HCT116 (cell line): ENCODE measurements around the gene TTR. TPM values are rescaled to one million over a fixed set of nuclear protein-coding genes. Genes with fewer than 3 reads are reported as not detected.

Experiments used
- ATAC-seq: fragments of 200-7000 bp; cut with Tn5 transposase; 2 replicates; pipeline ENCODE4 v1.9.1; 2020; ENCODE audit warnings: mild to moderate bottlenecking, moderate library complexity
- BruUV-seq: library from RNA; stranded (reverse); fragments of 400-500 nt; replicated peaks from 2 replicates; lab custom pipeline; 2021; lab: Mats Ljungman, UMichigan
- CTCF ChIA-PET: fragments of 300-600 bp; sonication (Branson Sonifier 250); formaldehyde crosslinking; loops from one replicate; lab custom pipeline; 2021; ENCODE audit warnings: antibody characterized with exemption; lab: Charles Lee
- POLR2A ChIA-PET: fragments of 300-600, 350-600 bp; sonication (Branson Sonifier 250); formaldehyde crosslinking; loops from one replicate; lab custom pipeline; 2021; ENCODE audit warnings: antibody characterized with exemption; lab: Charles Lee
- RAD21 ChIA-PET, 2 experiments: fragments of 300-600 bp; sonication (Branson Sonifier 250); formaldehyde crosslinking; loops; one replicate each; lab custom pipeline; 2023; ENCODE audit warnings: low total read pairs in 2 of 2; ENCODE audit not compliant: uncharacterized antibody in 2 of 2, unreplicated experiment in 2 of 2, low non-redundant PET in 1 of 2; lab: Charles Lee
- DNase-seq: peaks from one replicate; pipeline ENCODE4 v3.0.0-alpha.2; 2010; ENCODE audit warnings: low read depth, low spot score
- H2AFZ ChIP-seq: fragments of 200-600 bp; shearing (Covaris generic), sonication (generic); 2 replicates; pipeline ENCODE4 v1.6.1; 2017; ENCODE audit warnings: low read depth, mixed run types, mixed read lengths, antibody characterized with exemption, low read length; ENCODE audit not compliant: poor library complexity, severe bottlenecking
- H3K27ac ChIP-seq: 2 replicates; pipeline ENCODE4 v1.5.1; 2012; ENCODE audit warnings: low read depth, low read length
- H3K27me3 ChIP-seq: fragments of 200-600 bp; sonication (generic); 2 replicates; pipeline ENCODE4 v1.6.1; 2016; ENCODE audit warnings: mixed run types, low read length, mixed read lengths; ENCODE audit not compliant: insufficient read depth
- H3K36me3 ChIP-seq, 2 experiments: fragments of 200-500 bp in 1 of 2; fragments of 200-600 bp in 1 of 2; sonication (Bioruptor generic) in 1 of 2; sonication (generic) in 1 of 2; 2 replicates each; pipeline versions ENCODE4 v1.5.1 to v1.6.1; 2014 to 2016; ENCODE audit warnings: low read length in 2 of 2, inconsistent platforms in 1 of 2, mixed read lengths in 1 of 2, mixed run types in 1 of 2; ENCODE audit not compliant: insufficient read depth in 2 of 2, control insufficient read depth in 1 of 2
- H3K4me1 ChIP-seq, 2 experiments: fragments of 200-600 bp in 1 of 2; sonication (generic) in 1 of 2; 2 replicates each; pipeline versions ENCODE4 v1.5.1 to v1.6.1; 2012 to 2017; ENCODE audit warnings: low read length in 2 of 2, inconsistent platforms in 1 of 2, mild to moderate bottlenecking in 1 of 2, mixed read lengths in 1 of 2, mixed run types in 1 of 2, moderate library complexity in 1 of 2; ENCODE audit not compliant: insufficient read depth in 2 of 2, control insufficient read depth in 1 of 2
- H3K4me2 ChIP-seq: fragments of 200-600 bp; sonication (generic); 2 replicates; pipeline ENCODE4 v1.6.1; 2017; ENCODE audit warnings: mixed run types, low read length, mixed read lengths
- H3K4me3 ChIP-seq, 2 experiments: fragments of 200-600 bp in 1 of 2; sonication (generic) in 1 of 2; replicated peaks in 1 of 2; 2 replicates each; pipeline ENCODE4 v1.5.1; 2011 to 2016; ENCODE audit warnings: low read length in 2 of 2, control low read depth in 1 of 2, low read depth in 1 of 2, mild to moderate bottlenecking in 1 of 2, mixed read lengths in 1 of 2, mixed run types in 1 of 2
- H3K79me2 ChIP-seq: fragments of 200-600 bp; sonication (generic); 2 replicates; pipeline ENCODE4 v1.6.1; 2017; ENCODE audit warnings: mild to moderate bottlenecking, mixed run types, low read length, moderate library complexity, mixed read lengths; ENCODE audit not compliant: insufficient read depth
- H3K9ac ChIP-seq: fragments of 200-600 bp; sonication (generic); 2 replicates; pipeline ENCODE4 v1.6.1; 2016; ENCODE audit warnings: low read length, mixed read lengths
- H3K9me2 ChIP-seq: fragments of 200-600 bp; sonication (generic), shearing (Covaris generic); 2 replicates; pipeline ENCODE4 v1.6.1; 2017; ENCODE audit warnings: mixed run types, mild to moderate bottlenecking, moderate library complexity; ENCODE audit not compliant: insufficient read depth
- H3K9me3 ChIP-seq, 2 experiments: fragments of 200-500 bp in 1 of 2; fragments of 200-600 bp in 1 of 2; sonication (Bioruptor generic) in 1 of 2; sonication (generic) in 1 of 2; 2 replicates each; pipeline ENCODE4 v1.6.1; 2014 to 2017; ENCODE audit warnings: low read length in 2 of 2, mixed read lengths in 2 of 2, inconsistent platforms in 1 of 2, low read depth in 1 of 2, mild to moderate bottlenecking in 1 of 2, mixed run types in 1 of 2, moderate library complexity in 1 of 2; ENCODE audit not compliant: control insufficient read depth in 1 of 2, insufficient read depth in 1 of 2
- H4K20me1 ChIP-seq: fragments of 200-600 bp; sonication (generic), shearing (Covaris generic); 2 replicates; pipeline ENCODE4 v1.6.1; 2017; ENCODE audit warnings: mixed run types, mild to moderate bottlenecking, moderate library complexity; ENCODE audit not compliant: insufficient read depth
- CBX3 ChIP-seq: IDR thresholded peaks from 2 replicates; pipeline ENCODE4 v1.6.1; 2012; ENCODE audit warnings: low read depth
- CEBPB ChIP-seq: IDR thresholded peaks from 2 replicates; pipeline ENCODE4 v1.6.1; 2012; ENCODE audit warnings: low read depth
- EGR1 ChIP-seq: IDR thresholded peaks from 2 replicates; pipeline ENCODE4 v1.6.1; 2012; ENCODE audit warnings: low read depth
- ELF1 ChIP-seq: IDR thresholded peaks from 2 replicates; pipeline ENCODE4 v1.6.1; 2012; ENCODE audit warnings: low read depth, borderline replicate concordance
- EZH2 ChIP-seq: fragments of 200-600 bp; sonication (generic); IDR thresholded peaks from 2 replicates; pipeline ENCODE4 v1.6.1; 2017; ENCODE audit warnings: antibody characterized with exemption, mixed run types
- EZH2phosphoT487 ChIP-seq: fragments of 200-600 bp; IDR thresholded peaks from 2 replicates; pipeline ENCODE4 v1.6.1; 2018; ENCODE audit warnings: antibody characterized with exemption, borderline replicate concordance
- JUND ChIP-seq: IDR thresholded peaks from 2 replicates; pipeline ENCODE4 v1.6.1; 2012
- POLR2A ChIP-seq: IDR thresholded peaks from 2 replicates; pipeline ENCODE4 v1.7.0; 2011; ENCODE audit warnings: borderline replicate concordance; ENCODE audit not compliant: insufficient read depth, insufficient read length; ENCODE audit errors: extremely low read depth
- POLR2AphosphoS5 ChIP-seq: IDR thresholded peaks from 2 replicates; pipeline ENCODE4 v1.6.1; 2011; ENCODE audit warnings: mild to moderate bottlenecking, low read depth, low read length, moderate library complexity
- RAD21 ChIP-seq: IDR thresholded peaks from 2 replicates; pipeline ENCODE4 v1.6.1; 2012; ENCODE audit warnings: low read depth, mild to moderate bottlenecking
- SP1 ChIP-seq: IDR thresholded peaks from 2 replicates; pipeline ENCODE4 v1.6.1; 2012; ENCODE audit warnings: low read depth
- TCF7L2 ChIP-seq: IDR thresholded peaks from 2 replicates; pipeline ENCODE4 v1.7.0; 2011; ENCODE audit warnings: borderline replicate concordance, inconsistent platforms; ENCODE audit not compliant: insufficient read depth, insufficient read length; ENCODE audit errors: extremely low read depth
- YY1 ChIP-seq: IDR thresholded peaks from 2 replicates; pipeline ENCODE4 v1.6.1; 2011; ENCODE audit warnings: low read length, low read depth, moderate library complexity, mild to moderate bottlenecking; ENCODE audit not compliant: insufficient replicate concordance; ENCODE audit errors: extremely low read depth
- ZFX ChIP-seq: fragments of 450-650 bp; IDR thresholded peaks from 2 replicates; pipeline ENCODE4 v1.6.1; 2017
- ZNF274 ChIP-seq: fragments of 200-500 bp; sonication (Bioruptor generic); IDR thresholded peaks from 2 replicates; pipeline ENCODE4 v1.6.1; 2014; ENCODE audit warnings: mild to moderate bottlenecking, low read depth, low read length, inconsistent platforms
- intact Hi-C: fragments of 100-400 bp; cut with micrococcal nuclease; formaldehyde crosslinking; loops from 2 replicates; pipeline ENCODE4 v1.10.0; 2022
- total RNA-seq: library from RNA; stranded (reverse); gene quantifications from one replicate; pipeline ENCODE4 v1.2.1, GENCODE V29; 2021; ENCODE audit not compliant: unreplicated experiment
- TF ChIP-seq, protein P1 (sequence below): IDR thresholded peaks from 2 replicates; pipeline ENCODE4 v1.6.1; 2011; ENCODE audit warnings: mild to moderate bottlenecking, low read length, moderate library complexity; ENCODE audit not compliant: insufficient replicate concordance; ENCODE audit errors: extremely low read depth
- TF ChIP-seq, protein P2 (sequence below): IDR thresholded peaks from 2 replicates; pipeline ENCODE4 v1.6.1; 2012
- TF ChIP-seq, protein P3 (sequence below): IDR thresholded peaks from 2 replicates; pipeline ENCODE4 v1.6.1; 2012

TTR gene
- total RNA-seq, 1 experiment from 2014 or later, result 1.2 TPM

DNA sequence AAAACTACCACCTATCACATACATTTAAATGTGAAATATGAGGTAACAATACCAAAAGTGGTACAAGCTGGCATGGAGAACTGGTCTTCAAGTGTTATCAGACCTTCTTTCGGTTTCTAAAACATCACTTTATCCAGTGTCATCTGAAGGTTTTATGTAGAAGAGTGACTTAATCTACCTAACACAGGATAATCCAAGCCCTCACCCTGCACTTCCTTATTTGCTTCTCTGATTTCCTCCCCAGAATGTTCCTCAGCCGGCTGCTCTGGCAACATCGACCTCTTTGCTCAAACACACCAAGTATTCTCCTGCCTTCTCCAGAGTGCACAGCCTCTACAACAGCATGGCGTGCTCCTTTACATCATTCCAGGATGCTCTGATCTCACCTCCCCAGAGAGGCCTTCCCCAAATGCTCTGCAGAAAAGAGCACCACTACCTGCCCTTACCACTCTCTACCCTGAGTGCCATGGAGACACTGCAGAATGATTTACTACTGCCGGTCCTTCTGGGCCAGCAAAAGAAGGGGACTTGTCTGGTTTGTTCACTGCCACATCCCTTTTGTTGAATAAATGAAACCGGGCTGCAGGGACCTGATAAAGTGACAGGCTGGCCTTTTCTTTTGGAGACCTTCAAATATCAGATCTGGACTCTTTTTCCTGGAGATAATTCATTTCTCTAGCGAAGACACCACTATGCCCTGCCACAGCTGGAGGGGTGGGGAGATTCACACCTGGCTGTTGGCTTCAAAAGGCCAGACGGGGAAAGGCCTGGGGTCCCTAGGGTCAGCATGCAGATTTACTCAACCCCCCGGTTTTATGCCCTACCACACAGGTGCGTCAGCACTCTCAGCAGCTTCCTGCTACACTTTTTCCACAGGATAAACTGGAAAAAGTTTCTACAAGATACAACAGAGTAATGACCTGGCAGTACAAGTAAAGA, 42.0 kb downstream of the TTR start:
- CTCF ChIA-PET, result no interaction called here
- POLR2A ChIA-PET, result no interaction called here
- no peaks in the 10 kb centered on the region for H3K4me1 ChIP-seq
- no peaks in the 10 kb centered on the region for H3K9me3 ChIP-seq
- no peaks in the 10 kb centered on the region for H4K20me1 ChIP-seq
- no peaks in the 10 kb centered on the region for H3K79me2 ChIP-seq
- TF ChIP-seq ELF1, result no peak
- no peak for TF ChIP-seq TCF7L2
- no peak for TF ChIP-seq SP1
- TF ChIP-seq POLR2AphosphoS5, result no peak
- TF ChIP-seq CEBPB, result no peak
- TF ChIP-seq EZH2, result no peak
- no peak for TF ChIP-seq EGR1
- no peak for TF ChIP-seq JUND
- TF ChIP-seq, protein P1, sequence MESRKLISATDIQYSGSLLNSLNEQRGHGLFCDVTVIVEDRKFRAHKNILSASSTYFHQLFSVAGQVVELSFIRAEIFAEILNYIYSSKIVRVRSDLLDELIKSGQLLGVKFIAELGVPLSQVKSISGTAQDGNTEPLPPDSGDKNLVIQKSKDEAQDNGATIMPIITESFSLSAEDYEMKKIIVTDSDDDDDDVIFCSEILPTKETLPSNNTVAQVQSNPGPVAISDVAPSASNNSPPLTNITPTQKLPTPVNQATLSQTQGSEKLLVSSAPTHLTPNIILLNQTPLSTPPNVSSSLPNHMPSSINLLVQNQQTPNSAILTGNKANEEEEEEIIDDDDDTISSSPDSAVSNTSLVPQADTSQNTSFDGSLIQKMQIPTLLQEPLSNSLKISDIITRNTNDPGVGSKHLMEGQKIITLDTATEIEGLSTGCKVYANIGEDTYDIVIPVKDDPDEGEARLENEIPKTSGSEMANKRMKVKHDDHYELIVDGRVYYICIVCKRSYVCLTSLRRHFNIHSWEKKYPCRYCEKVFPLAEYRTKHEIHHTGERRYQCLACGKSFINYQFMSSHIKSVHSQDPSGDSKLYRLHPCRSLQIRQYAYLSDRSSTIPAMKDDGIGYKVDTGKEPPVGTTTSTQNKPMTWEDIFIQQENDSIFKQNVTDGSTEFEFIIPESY, result no peak
- no peak for TF ChIP-seq CBX3
- no peak for TF ChIP-seq POLR2A
- TF ChIP-seq YY1, result no peak
- TF ChIP-seq, protein P2, sequence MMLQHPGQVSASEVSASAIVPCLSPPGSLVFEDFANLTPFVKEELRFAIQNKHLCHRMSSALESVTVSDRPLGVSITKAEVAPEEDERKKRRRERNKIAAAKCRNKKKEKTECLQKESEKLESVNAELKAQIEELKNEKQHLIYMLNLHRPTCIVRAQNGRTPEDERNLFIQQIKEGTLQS, result no peak
- TF ChIP-seq, protein P3, sequence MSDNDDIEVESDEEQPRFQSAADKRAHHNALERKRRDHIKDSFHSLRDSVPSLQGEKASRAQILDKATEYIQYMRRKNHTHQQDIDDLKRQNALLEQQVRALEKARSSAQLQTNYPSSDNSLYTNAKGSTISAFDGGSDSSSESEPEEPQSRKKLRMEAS, result no peak
- TF ChIP-seq RAD21, result no peak
- TF ChIP-seq EZH2phosphoT487, result no peak
- TF ChIP-seq ZNF274, result no peak
- no peak for TF ChIP-seq ZFX
- no peak overlapping the region for H3K27ac ChIP-seq
- DNase-seq (no peak), ATAC-seq (no peak)
- intact Hi-C loops, result no loop called here
- no peaks in the 10 kb centered on the region for H3K27me3 ChIP-seq
- no peak overlapping the region for H3K9ac ChIP-seq
- no TSS peak for BruUV-seq
- no peaks in the 10 kb centered on the region for H3K9me2 ChIP-seq
- H3K36me3 ChIP-seq, result no peaks in the 10 kb centered on the region
- H2AFZ ChIP-seq, result no peak overlapping the region
- H3K4me2 ChIP-seq, result no peak overlapping the region
- RAD21 ChIA-PET, result no interaction called here
- H3K4me3 ChIP-seq, result no peak overlapping the region
